ENCODE results near the gene VASH2.

DNA sequence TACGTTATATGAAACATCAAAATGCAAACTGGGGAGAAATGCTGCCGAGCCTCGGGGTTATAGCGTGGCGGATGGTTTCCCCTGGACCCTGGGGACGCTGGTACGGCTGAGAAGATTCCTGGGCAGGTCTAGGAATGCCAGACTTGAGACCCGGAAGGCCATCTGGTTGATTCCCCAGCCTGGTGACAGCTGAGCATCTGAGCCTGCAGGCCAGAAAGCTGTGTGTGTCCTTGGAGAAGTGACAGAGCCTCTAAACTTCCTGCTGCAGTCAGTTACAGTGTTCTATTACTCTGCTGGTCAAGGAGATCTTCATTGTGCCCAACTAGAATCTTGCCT is 2.3 kb downstream of the VASH2 start:
- TF ChIP-seq CTCF (IDR thresholded peaks at IDR 0.05) (no peak), POLR2AphosphoS5 (IDR thresholded peaks at IDR 0.05) (no peak), EP300 (IDR thresholded peaks at IDR 0.05) (no peak)
